CD4-positive, alpha-beta T cell treated with Interleukin-2 at 100 ng/mL for 4 hours (primary cell): ENCODE measurements around the gene TMEM114.

Experiments used
- DNase-seq: peaks from one replicate; pipeline ENCODE4 v3.0.0-alpha.2; 2020; ENCODE audit warnings: low spot score

Gene TMEM114

GRCh38 chr16:8589900-8590688, at the start of gene TMEM114:
TSS of gene TMEM114 (minus strand) at chr16:8590511. CDS start at chr16:8589838, 673 bp downstream.
- no peak for DNase-seq

GRCh38 chr16:8639694-8640093, 49.4 kb upstream of the TMEM114 start:
- DNase-seq: no peak

GRCh38 chr16:8634991-8635736, 44.9 kb upstream of the TMEM114 start:
- no peak for DNase-seq

GRCh38 chr16:8632675-8633182, 42.4 kb upstream of the TMEM114 start:
- peak; percentile 1 for DNase-seq

GRCh38 chr16:8631818-8632465, 41.6 kb upstream of the TMEM114 start:
- no peak for DNase-seq

- DNase-seq: no peak
Measured at GRCh38 chr16:8631373-8631772, 41.1 kb upstream of the TMEM114 start.

GRCh38 chr16:8630255-8630953, 40.1 kb upstream of the TMEM114 start:
- no peak for DNase-seq

GRCh38 chr16:8628981-8629725, 38.8 kb upstream of the TMEM114 start:
- no peak for DNase-seq

GRCh38 chr16:8627456-8627855, 37.1 kb upstream of the TMEM114 start:
- no peak for DNase-seq

GRCh38 chr16:8626946-8627345, 36.6 kb upstream of the TMEM114 start:
- no peak for DNase-seq

- no peak for DNase-seq
Measured at GRCh38 chr16:8625491-8626087, 35.3 kb upstream of the TMEM114 start.

- no peak for DNase-seq
Measured at GRCh38 chr16:8623634-8624033, 33.3 kb upstream of the TMEM114 start.

GRCh38 chr16:8622315-8622656, 32.0 kb upstream of the TMEM114 start:
- DNase-seq: no peak

GRCh38 chr16:8621572-8622314, 31.4 kb upstream of the TMEM114 start, which contains the start of gene METTL22:
TSS of gene METTL22 (plus strand) at chr16:8621698. CDS start at chr16:8625666, 3,968 bp downstream.
- DNase-seq: peak; percentile 90

- DNase-seq: no peak
Measured at GRCh38 chr16:8621222-8621571, 30.9 kb upstream of the TMEM114 start.

- DNase-seq: no peak
Measured at GRCh38 chr16:8620535-8620934, 30.2 kb upstream of the TMEM114 start.

GRCh38 chr16:8619671-8620370, 29.5 kb upstream of the TMEM114 start:
- DNase-seq: no peak

GRCh38 chr16:8614435-8615029, 24.2 kb upstream of the TMEM114 start:
- no peak for DNase-seq
